B cell (primary cell): ENCODE measurements around the gene CORO1C. TPM values are rescaled to one million over a fixed set of nuclear protein-coding genes. Genes with fewer than 3 reads are reported as not detected.

Experiments used
- ATAC-seq: fragments of 200-7000 bp; cut with Tn5 transposase; one replicate; pipeline ENCODE4 v1.10.0; 2021; ENCODE audit warnings: low read depth, mild to moderate bottlenecking, moderate number of reproducible peaks, moderate library complexity
- CTCF ChIA-PET: fragments of 350-600 bp; sonication (Branson Sonifier 250); formaldehyde crosslinking; loops from one replicate; lab custom pipeline; 2021; ENCODE audit warnings: antibody characterized with exemption, inconsistent platforms; lab: Charles Lee
- POLR2A ChIA-PET: fragments of 350-600 bp; sonication (Branson Sonifier 250); formaldehyde crosslinking; loops from one replicate; lab custom pipeline; 2021; ENCODE audit warnings: antibody characterized with exemption; lab: Charles Lee
- DNase-seq: peaks from one replicate; pipeline ENCODE4 v3.0.0; 2013
- H2AFZ ChIP-seq: 2 replicates; pipeline ENCODE4 v1.6.1; 2012; ENCODE audit warnings: mild to moderate bottlenecking, low read depth, low read length; ENCODE audit not compliant: insufficient read depth, poor library complexity, severe bottlenecking
- H3K27ac ChIP-seq, 2 donors: 1 replicate in 1 of 2; 2 replicates in 1 of 2; pipeline ENCODE4 v1.5.1; 2012 to 2013; ENCODE audit warnings: low read length in 2 of 2, mild to moderate bottlenecking in 2 of 2, moderate library complexity in 1 of 2
- H3K27me3 ChIP-seq, 4 experiments: fragments of 200-600 bp in 1 of 4; sonication (generic) in 1 of 4; replicated peaks in 1 of 4; 1 replicate in 2 of 4; 2 replicates in 2 of 4; pipeline versions ENCODE4 v1.6.1 to v1.7.0; 2013 to 2016; ENCODE audit warnings: low read length in 3 of 4, mild to moderate bottlenecking in 2 of 4, mixed read lengths in 1 of 4, moderate library complexity in 1 of 4; ENCODE audit not compliant: insufficient read depth in 4 of 4, control insufficient read depth in 3 of 4; ENCODE audit errors: control extremely low read depth in 1 of 4
- H3K36me3 ChIP-seq, 2 experiments: replicated peaks in 1 of 2; 1 replicate in 1 of 2; 2 replicates in 1 of 2; pipeline versions ENCODE4 v1.6.1 to v1.7.1; 2013; ENCODE audit warnings: low read length in 1 of 2; ENCODE audit not compliant: insufficient read depth in 2 of 2, control insufficient read depth in 1 of 2; ENCODE audit errors: control extremely low read depth in 1 of 2, extremely low read depth in 1 of 2
- H3K4me1 ChIP-seq, 2 donors: fragments of 200-600 bp in 1 of 2; sonication (generic) in 1 of 2; 1 replicate in 1 of 2; 2 replicates in 1 of 2; pipeline versions ENCODE4 v1.5.1 to v1.6.1; 2013 to 2017; ENCODE audit warnings: low read length in 2 of 2; ENCODE audit not compliant: control insufficient read depth in 2 of 2, insufficient read depth in 2 of 2
- H3K4me2 ChIP-seq: replicated peaks from 2 replicates; pipeline ENCODE3; 2012; ENCODE audit warnings: mild to moderate bottlenecking, low read depth, low read length; ENCODE audit not compliant: poor library complexity, severe bottlenecking
- H3K4me3 ChIP-seq, 5 experiments: fragments of 200-600 bp in 1 of 5; sonication (generic) in 1 of 5; 1 replicate in 3 of 5; 2 replicates in 2 of 5; pipeline versions ENCODE4 v1.5.1 to v1.7.0; 2011 to 2016; ENCODE audit warnings: low read length in 4 of 5, mild to moderate bottlenecking in 4 of 5, low read depth in 2 of 5, control low read depth in 1 of 5, moderate library complexity in 1 of 5; ENCODE audit not compliant: insufficient read depth in 1 of 5; ENCODE audit errors: control extremely low read depth in 1 of 5, extremely low read depth in 1 of 5
- H3K79me2 ChIP-seq: fragments of 200-600 bp; sonication (generic); one replicate; pipeline ENCODE4 v1.6.0; 2016; ENCODE audit warnings: low read length; ENCODE audit not compliant: control insufficient read depth, insufficient read depth
- H3K9ac ChIP-seq: fragments of 200-600 bp; sonication (generic); 2 replicates; pipeline ENCODE4 v1.6.1; 2017; ENCODE audit warnings: mild to moderate bottlenecking, low read length, moderate library complexity
- H3K9me3 ChIP-seq, 3 donors: one replicate each; pipeline versions ENCODE4 v1.6.1 to v1.7.1; 2013; ENCODE audit warnings: low read length in 2 of 3; ENCODE audit not compliant: control insufficient read depth in 2 of 3, insufficient read depth in 1 of 3; ENCODE audit errors: control extremely low read depth in 1 of 3
- H4K20me1 ChIP-seq: 2 replicates; pipeline ENCODE4 v1.6.0; 2012; ENCODE audit warnings: mild to moderate bottlenecking, low read length; ENCODE audit not compliant: insufficient read depth, control insufficient read depth, poor library complexity, severe bottlenecking
- H3K27ac Mint-ChIP-seq: one replicate; pipeline ENCODE4 v1.8.0; 2021; ENCODE audit warnings: mixed read lengths
- H3K27me3 Mint-ChIP-seq: one replicate; pipeline ENCODE4 v1.8.0; 2021; ENCODE audit warnings: mixed read lengths
- H3K4me1 Mint-ChIP-seq: one replicate; pipeline ENCODE4 v1.8.0; 2021; ENCODE audit warnings: mixed read lengths
- H3K4me3 Mint-ChIP-seq: one replicate; pipeline ENCODE4 v1.8.0; 2021; ENCODE audit warnings: mixed read lengths
- H3K9me3 Mint-ChIP-seq: one replicate; pipeline ENCODE4 v1.8.0; 2022; ENCODE audit warnings: mixed read lengths; ENCODE audit not compliant: insufficient read depth
- CTCF ChIP-seq: fragments of 200-600 bp; IDR thresholded peaks from one replicate; pipeline ENCODE4 v1.8.0; 2022; ENCODE audit warnings: antibody characterized with exemption, mild to moderate bottlenecking
- EZH2 ChIP-seq: IDR thresholded peaks from 2 replicates; pipeline ENCODE4 v1.6.1; 2012; ENCODE audit warnings: borderline replicate concordance, low read depth, mild to moderate bottlenecking, moderate library complexity, low read length; ENCODE audit not compliant: insufficient read depth, poor library complexity, severe bottlenecking
- WGBS: methylation state at CpG from one replicate; pipeline ENCODE4 v1.1.5; 2013; ENCODE audit warnings: missing lambda C conversion rate; ENCODE audit not compliant: insufficient coverage; 5-methylcytosine and 5-hydroxymethylcytosine counted together
- intact Hi-C: fragments of 100-400 bp; cut with micrococcal nuclease; formaldehyde crosslinking; loops from one replicate; pipeline ENCODE4 v1.10.0; 2022
- polyA plus RNA-seq: library from polyadenylated mRNA; depleted of rRNA; stranded (reverse); fragments of >200 nt; gene quantifications from 2 replicates; pipeline ENCODE4 v1.2.3, GENCODE V29; 2012
- total RNA-seq, 2 donors: library from RNA; stranded (reverse); fragments of 120-200 nt in 1 of 2; gene quantifications; 1 replicate in 1 of 2; 2 replicates in 1 of 2; pipeline versions ENCODE4 v1.2.3 to v1.2.4, GENCODE V29; 2013 to 2022

The CORO1C gene
- total and polyA plus RNA-seq, 2 donors (not counting 1 experiment from before 2014, with no cell fraction given), result 19.2 to 68.0 TPM

GRCh38 chr12:108615918-108616317 lies 115.4 kb downstream of the CORO1C start:
- peak overlapping the region; percentile 98 for H3K27ac Mint-ChIP-seq
- Histone ChIP-seq H2AFZ (no peak overlapping the region), H3K9ac (no peak overlapping the region), H3K4me1 (peaks cover 39 to 49% of the 10 kb centered on the region in 2 donors), H3K36me3 (no peaks in the 10 kb centered on the region), H3K27ac (peak overlapping the region in 1 of 2 donors; percentile 93), H3K9me3 (peaks cover 0 to 23% (median 8%) of the 10 kb centered on the region in 3 donors), H3K79me2 (no peaks in the 10 kb centered on the region), H4K20me1 (no peaks in the 10 kb centered on the region), H3K4me2 (no peak overlapping the region), H3K27me3 (no peaks in the 10 kb centered on the region), H3K4me3 (no peak overlapping the region)
- CTCF ChIA-PET, result interaction anchor here (1.5 to 13.8 kb wide), 8 partner anchors 12 to 188 kb away, joined by 3 to 431 read pairs (median 118); partner anchors contain the start of genes ISCU, SART3 and SELPLG
- H3K9me3 Mint-ChIP-seq, result peaks cover 3% of the 10 kb centered on the region
- WGBS, result no CpG with 5 or more reads among the region's 1 CpG
- intact Hi-C loops, result loop anchor here (5.0 kb wide), 2 partner anchors 116 to 336 kb away; partner anchors contain the start of gene CORO1C
- POLR2A ChIA-PET, result interaction anchor here (0.9 to 8.6 kb wide), 2 partner anchors 20 to 43 kb away, joined by 3 to 133 read pairs; partner anchors contain the start of gene SELPLG
- H3K4me3 Mint-ChIP-seq, result peak overlapping the region; percentile 80
- peaks cover 71% of the 10 kb centered on the region for H3K4me1 Mint-ChIP-seq
- TF ChIP-seq CTCF (no peak), EZH2 (no peak)
- H3K27me3 Mint-ChIP-seq, result peaks cover 3% of the 10 kb centered on the region
- DNase-seq, result no peak
- ATAC-seq, result no peak

DNA sequence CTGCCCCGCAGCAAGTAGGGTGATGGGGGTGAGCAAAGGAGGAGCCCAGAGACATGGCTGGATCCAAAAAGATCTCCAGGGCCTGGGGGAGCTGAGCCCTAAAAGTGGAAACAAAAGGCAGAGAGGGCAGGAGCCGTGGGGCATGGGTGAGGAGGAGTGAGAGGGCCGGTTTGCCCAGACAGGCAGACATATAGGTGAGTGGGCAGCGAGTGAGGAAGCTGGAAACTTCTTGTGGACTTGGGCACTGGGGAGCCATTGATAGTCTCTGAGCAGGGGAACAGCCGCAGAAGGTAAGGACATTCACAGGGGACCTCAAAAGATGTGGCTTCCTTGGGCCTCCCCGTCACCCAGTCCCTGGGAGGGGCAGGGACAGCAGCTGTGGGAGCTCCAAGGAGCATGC lies 116.7 kb downstream of the CORO1C start:
- no peak overlapping the region for H2AFZ ChIP-seq
- H3K4me3 ChIP-seq, result no peak overlapping the region
- WGBS, result 95% methylated on average over 6 of the region's 6 CpGs
- H3K27me3 ChIP-seq, result peaks cover 0 to 2% (median under 1%) of the 10 kb centered on the region in 4 experiments
- peak overlapping the region; percentile 20 for H3K27ac Mint-ChIP-seq
- TF ChIP-seq CTCF (no peak), EZH2 (no peak)
- H3K9me3 ChIP-seq, result peaks cover 0 to 18% (median 8%) of the 10 kb centered on the region in 3 donors
- CTCF ChIA-PET, result interaction anchor here (12.0 to 13.8 kb wide), 5 partner anchors 20 to 189 kb away, joined by 102 to 431 read pairs (median 135); partner anchors contain the start of genes ISCU, SART3 and SELPLG
- no peaks in the 10 kb centered on the region for H3K36me3 ChIP-seq
- H3K27me3 Mint-ChIP-seq, result peaks cover 6% of the 10 kb centered on the region
- intact Hi-C loops, result loop anchor here (5.0 kb wide), 2 partner anchors 118 to 338 kb away; partner anchors contain the start of gene CORO1C
- H3K4me3 Mint-ChIP-seq, result no peak overlapping the region
- POLR2A ChIA-PET, result interaction anchor here (8.6 kb wide), 1 partner anchor 21 kb away, joined by 133 read pairs; the partner anchor contains the start of gene SELPLG
- no peaks in the 10 kb centered on the region for H3K79me2 ChIP-seq
- no peak overlapping the region for H3K4me2 ChIP-seq
- H3K9ac ChIP-seq, result no peak overlapping the region
- H3K4me1 Mint-ChIP-seq, result peaks cover 64% of the 10 kb centered on the region
- no peaks in the 10 kb centered on the region for H4K20me1 ChIP-seq
- ATAC-seq (no peak), DNase-seq (no peak)
- no peak overlapping the region for H3K27ac ChIP-seq
- H3K4me1 ChIP-seq, result peaks cover 39 to 49% of the 10 kb centered on the region in 2 donors
- H3K9me3 Mint-ChIP-seq, result peaks cover 3% of the 10 kb centered on the region
